ENCODE results near the gene CLEC20A. TPM values are rescaled to one million over a fixed set of nuclear protein-coding genes. Genes with fewer than 3 reads are reported as not detected.

The CLEC20A gene
- total and polyA plus RNA-seq, 7 donors = 0.22 TPM; not detected in 6

DNA sequence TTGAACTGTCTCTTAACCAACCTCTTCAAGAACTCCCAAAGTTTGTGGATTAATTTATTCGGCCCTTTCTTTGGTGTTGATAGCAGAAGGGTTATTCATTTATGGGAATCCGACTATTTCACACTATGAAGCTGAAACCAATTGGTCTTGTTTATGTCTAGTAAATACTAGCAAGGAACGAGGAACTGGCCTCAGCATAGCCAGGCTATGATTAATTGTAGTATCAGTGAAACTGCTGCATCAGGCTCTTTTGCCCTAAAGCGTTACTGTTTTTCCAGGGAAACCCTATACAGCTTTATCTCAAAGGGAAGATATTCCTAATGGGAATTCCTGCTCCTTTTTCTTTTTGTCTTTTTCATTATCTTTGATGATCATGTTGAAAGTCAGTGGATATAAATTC is 35.1 kb downstream of the CLEC20A start:
- TF ChIP-seq, protein P1, sequence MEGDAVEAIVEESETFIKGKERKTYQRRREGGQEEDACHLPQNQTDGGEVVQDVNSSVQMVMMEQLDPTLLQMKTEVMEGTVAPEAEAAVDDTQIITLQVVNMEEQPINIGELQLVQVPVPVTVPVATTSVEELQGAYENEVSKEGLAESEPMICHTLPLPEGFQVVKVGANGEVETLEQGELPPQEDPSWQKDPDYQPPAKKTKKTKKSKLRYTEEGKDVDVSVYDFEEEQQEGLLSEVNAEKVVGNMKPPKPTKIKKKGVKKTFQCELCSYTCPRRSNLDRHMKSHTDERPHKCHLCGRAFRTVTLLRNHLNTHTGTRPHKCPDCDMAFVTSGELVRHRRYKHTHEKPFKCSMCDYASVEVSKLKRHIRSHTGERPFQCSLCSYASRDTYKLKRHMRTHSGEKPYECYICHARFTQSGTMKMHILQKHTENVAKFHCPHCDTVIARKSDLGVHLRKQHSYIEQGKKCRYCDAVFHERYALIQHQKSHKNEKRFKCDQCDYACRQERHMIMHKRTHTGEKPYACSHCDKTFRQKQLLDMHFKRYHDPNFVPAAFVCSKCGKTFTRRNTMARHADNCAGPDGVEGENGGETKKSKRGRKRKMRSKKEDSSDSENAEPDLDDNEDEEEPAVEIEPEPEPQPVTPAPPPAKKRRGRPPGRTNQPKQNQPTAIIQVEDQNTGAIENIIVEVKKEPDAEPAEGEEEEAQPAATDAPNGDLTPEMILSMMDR (IDR thresholded peaks at IDR 0.05) = no peak
- no peaks in the 10 kb centered on the region for H3K27me3 ChIP-seq (ENCODE audit: insufficient read depth in 3 of 3, low read length in 2 of 3)
- DNase-seq = no peak
- H3K36me3 ChIP-seq (ENCODE audit: insufficient read depth in 1 of 2, low read depth in 1 of 2) = peaks cover 4 to 48% of the 10 kb centered on the region in 2 donors
- no peaks in the 10 kb centered on the region for H3K9me3 ChIP-seq
- WGBS, 3 donors = 86 to 92% (median 89%) methylated on average over 4 of the region's 4 CpGs
- no peak overlapping the region for H3K27ac ChIP-seq
- H3K4me3 ChIP-seq = no peak overlapping the region
- no peak for ATAC-seq
- H3K4me1 ChIP-seq = no peaks in the 10 kb centered on the region
- intact Hi-C loops (cut with DNase I) = no loop called here

DNA sequence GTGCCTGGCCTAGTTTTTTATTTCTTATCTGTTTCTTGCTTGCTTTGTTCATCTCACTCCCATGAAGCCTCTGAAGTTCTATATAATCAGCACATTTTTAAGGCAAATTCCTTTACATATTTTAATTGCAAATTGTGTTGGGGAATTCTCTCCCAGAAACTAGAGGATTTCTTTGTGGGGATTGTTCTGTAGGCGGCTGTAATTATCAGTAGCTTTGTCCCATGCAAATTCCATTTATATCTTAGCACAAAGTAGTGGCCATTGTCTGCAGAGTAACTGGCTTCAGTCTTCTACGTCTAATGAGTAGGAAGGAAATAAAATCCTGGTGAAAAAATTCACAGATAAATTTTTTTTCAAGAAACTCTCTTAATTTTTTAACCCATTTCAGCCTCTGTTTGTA is 35.7 kb downstream of the CLEC20A start:
- H3K4me1 ChIP-seq = no peaks in the 10 kb centered on the region
- H3K4me3 ChIP-seq = no peak overlapping the region
- TF ChIP-seq, protein P1 (IDR thresholded peaks at IDR 0.05) = no peak
- H3K27ac ChIP-seq = no peak overlapping the region
- H3K36me3 ChIP-seq (ENCODE audit: insufficient read depth in 1 of 2, low read depth in 1 of 2) = peaks cover 4 to 46% of the 10 kb centered on the region in 2 donors
- ATAC-seq (no peak), DNase-seq (no peak)
- no peaks in the 10 kb centered on the region for H3K9me3 ChIP-seq
- intact Hi-C loops (cut with DNase I) = no loop called here
- H3K27me3 ChIP-seq (ENCODE audit: insufficient read depth in 3 of 3, low read length in 2 of 3) = no peaks in the 10 kb centered on the region
- 80 to 84% (median 81%) methylated on average over 2 of the region's 2 CpGs for WGBS, 3 donors

DNA sequence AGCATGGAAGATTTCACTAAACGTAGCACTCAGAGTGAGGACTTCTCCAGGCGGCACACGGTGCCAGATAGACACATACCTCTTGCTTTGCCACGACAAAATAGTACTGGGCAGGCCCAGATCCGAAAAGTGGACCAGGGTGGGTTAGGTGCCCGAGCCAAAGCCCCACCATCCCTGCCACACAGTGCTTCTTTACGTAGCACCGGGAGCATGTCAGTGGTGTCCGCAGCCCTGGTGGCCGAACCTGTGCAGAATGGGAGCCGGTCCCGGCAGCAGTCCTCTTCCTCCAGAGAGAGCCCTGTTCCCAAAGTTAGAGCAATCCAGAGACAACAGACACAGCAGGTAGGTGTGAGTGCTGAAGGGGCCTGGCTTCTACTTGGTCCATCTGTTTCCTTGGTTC is 38.6 kb downstream of the CLEC20A start:
- no peak for DNase-seq
- 94 to 95% (median 95%) methylated on average over 12 of the region's 12 CpGs for WGBS, 3 donors
- Histone ChIP-seq H3K36me3 (ENCODE audit: insufficient read depth in 1 of 2, low read depth in 1 of 2) (peaks cover 0 to 50% of the 10 kb centered on the region in 2 donors), H3K4me3 (no peak overlapping the region), H3K27ac (no peak overlapping the region), H3K9me3 (no peaks in the 10 kb centered on the region), H3K4me1 (no peaks in the 10 kb centered on the region), H3K27me3 (ENCODE audit: insufficient read depth in 3 of 3, low read length in 2 of 3) (no peaks in the 10 kb centered on the region)
- TF ChIP-seq, protein P1 (IDR thresholded peaks at IDR 0.05) = no peak
- intact Hi-C loops (cut with DNase I) = no loop called here
- no peak for ATAC-seq

DNA sequence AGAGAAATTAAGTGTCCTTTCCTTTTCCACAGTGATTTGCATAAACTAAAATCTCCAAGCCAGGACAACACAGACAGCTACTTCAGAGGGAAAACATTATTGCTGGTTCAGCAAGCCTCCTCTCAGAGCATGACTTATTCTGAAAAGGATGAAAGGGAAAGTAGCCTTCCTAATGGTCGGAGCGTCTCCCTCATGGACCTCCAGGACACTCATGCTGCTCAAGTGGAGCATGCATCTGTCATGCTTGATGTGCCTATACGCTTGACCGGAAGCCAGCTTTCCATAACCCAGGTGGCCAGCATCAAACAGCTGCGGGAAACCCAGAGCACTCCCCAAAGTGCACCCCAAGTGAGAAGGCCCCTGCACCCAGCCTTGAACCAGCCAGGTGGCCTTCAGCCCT is 39.1 kb downstream of the CLEC20A start:
- H3K4me1 ChIP-seq = no peaks in the 10 kb centered on the region
- H3K27me3 ChIP-seq (ENCODE audit: insufficient read depth in 3 of 3, low read length in 2 of 3) = no peaks in the 10 kb centered on the region
- H3K27ac ChIP-seq = no peak overlapping the region
- DNase-seq (no peak), ATAC-seq (no peak)
- H3K4me3 ChIP-seq = no peak overlapping the region
- H3K9me3 ChIP-seq = no peaks in the 10 kb centered on the region
- H3K36me3 ChIP-seq (ENCODE audit: insufficient read depth in 1 of 2, low read depth in 1 of 2) = peaks cover 0 to 56% of the 10 kb centered on the region in 2 donors
- intact Hi-C loops (cut with DNase I) = no loop called here
- 95 to 97% (median 95%) methylated on average over 5 of the region's 5 CpGs for WGBS, 3 donors
- TF ChIP-seq, protein P1 (IDR thresholded peaks at IDR 0.05) = no peak

DNA sequence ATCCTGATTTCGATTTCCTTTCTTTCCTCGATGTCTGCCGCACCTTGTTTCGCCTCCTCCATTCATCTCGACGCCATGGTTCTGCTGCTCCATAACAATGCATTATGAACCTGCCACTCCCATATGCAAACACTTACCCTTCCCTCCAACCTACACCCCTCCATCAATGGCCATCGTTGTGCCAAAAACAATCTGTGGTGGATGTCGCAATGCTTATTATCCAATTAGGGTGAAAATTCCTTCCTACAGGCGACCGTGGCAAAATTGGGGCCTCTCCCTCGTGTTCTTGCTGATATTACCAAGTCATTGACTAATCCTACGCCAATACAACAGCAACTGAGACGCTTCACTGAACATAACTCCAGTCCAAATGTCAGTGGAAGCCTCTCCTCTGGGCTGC is 40.3 kb downstream of the CLEC20A start:
- TF ChIP-seq, protein P1 (IDR thresholded peaks at IDR 0.05) = no peak
- H3K4me1 ChIP-seq = no peaks in the 10 kb centered on the region
- DNase-seq (no peak), ATAC-seq (no peak)
- H3K4me3 ChIP-seq = no peak overlapping the region
- WGBS, 3 donors = 91 to 96% (median 91%) methylated on average over 13 of the region's 13 CpGs
- intact Hi-C loops (cut with DNase I) = no loop called here
- no peaks in the 10 kb centered on the region for H3K9me3 ChIP-seq
- H3K27me3 ChIP-seq (ENCODE audit: insufficient read depth in 3 of 3, low read length in 2 of 3) = no peaks in the 10 kb centered on the region
- peaks cover 0 to 68% of the 10 kb centered on the region in 2 donors for H3K36me3 ChIP-seq (ENCODE audit: insufficient read depth in 1 of 2, low read depth in 1 of 2)
- H3K27ac ChIP-seq = no peak overlapping the region

Measured in psoas muscle (tissue), 8 donors.